TTC549 (cell line): ENCODE measurements around the gene DDX46.
"Not testable (repeated sequence)": the region's sequence is repeated elsewhere in the genome, so short reads cannot be mapped to it uniquely, and the experiment has no call there.

Source experiments
- FAIRE-seq: peaks from 2 replicates; lab custom pipeline; 2012; peaks lifted over from hg19 to GRCh38; lab: Jason Lieb, UNC

DDX46 gene

DNA sequence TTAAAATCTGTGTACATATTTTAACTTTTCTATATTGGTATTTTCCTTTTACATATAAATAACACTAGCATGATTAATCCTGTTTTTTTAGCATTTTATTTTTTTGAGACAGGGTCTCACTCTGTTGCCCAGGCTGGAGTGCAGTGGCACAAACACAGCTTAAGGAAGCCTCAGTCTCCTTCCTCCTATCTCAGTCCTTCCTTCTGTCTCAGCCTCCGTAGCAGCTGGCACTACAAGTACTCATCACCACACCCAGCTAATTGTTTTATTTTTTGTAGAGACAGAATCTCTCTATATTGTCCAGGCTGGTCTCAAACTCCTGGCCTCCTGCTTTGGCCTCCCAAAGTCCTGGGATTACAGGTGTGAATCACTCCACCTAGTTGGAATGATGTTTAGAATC is 85.7 kb downstream of the DDX46 start:
- FAIRE-seq = no peak

DNA sequence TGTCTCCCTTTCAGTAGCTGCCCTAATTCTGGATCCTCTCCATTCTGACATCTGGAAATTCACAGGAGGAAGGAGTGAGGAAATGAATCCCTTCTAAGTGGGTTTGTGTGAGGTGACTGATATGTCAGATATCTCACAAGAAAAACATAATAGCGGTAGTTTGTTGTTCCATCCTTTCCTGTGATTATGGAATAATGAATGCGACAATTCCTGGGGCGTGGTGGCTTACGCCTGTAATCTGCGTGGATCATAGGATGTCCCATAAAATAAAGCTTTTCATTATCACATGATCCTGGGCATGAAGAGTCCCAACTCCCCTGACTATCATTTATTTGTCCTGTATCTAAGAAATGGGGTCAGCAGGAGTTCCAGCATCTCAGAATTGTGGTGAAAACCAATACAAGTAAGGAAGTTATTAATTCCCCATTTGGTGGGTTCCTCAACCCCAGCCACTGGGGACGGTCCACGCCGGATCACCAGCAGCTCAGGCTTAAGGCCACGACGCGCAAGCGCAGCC is 86.8 kb downstream of the DDX46 start:
- no peak for FAIRE-seq

DNA sequence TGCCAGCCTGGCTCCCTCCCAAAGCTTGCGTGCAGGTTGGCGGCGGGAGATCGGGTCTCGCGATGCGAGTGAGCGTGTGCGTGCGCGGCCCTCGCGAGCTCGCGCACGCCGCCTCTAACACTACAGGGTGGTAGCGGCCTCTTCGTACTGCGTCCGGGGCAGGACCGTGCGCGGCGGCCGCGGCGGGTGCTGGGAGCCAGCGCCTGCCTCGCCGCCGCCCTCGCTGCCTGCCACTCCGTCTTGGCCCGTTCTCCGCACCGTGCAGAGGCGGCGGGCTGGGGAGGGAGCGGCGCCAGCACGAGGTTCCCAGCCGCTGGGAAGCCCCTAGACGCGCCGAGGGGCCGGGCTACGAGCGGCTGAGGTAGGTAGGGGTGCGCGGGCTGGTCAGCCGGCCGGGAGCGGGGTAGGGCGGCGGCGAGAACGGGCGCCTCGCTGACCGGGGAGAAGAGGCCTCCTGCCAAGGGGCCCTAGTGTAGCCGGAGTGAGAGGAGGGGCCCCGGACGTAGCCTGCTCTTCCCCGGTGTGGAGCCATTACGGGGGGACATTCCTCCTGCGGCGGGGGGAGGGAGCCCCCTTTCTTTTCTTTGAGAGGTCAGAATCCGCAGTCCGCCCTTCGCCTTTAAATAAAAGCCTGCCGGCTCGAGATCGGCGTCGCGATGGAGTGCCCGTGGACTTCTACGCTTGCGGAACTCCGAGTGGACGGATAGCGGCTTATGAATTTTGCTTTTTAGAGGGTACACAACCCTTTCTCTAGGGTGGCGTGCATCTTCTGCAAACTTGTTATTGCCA is 87.5 kb downstream of the DDX46 start, which contains the start of gene C5orf24:
Gene C5orf24, plus strand, starts transcription at position 117 of the 789 bp plus-strand sequence. CDS start 8,933 bp downstream, outside the sequence.
- FAIRE-seq = no peak

DNA sequence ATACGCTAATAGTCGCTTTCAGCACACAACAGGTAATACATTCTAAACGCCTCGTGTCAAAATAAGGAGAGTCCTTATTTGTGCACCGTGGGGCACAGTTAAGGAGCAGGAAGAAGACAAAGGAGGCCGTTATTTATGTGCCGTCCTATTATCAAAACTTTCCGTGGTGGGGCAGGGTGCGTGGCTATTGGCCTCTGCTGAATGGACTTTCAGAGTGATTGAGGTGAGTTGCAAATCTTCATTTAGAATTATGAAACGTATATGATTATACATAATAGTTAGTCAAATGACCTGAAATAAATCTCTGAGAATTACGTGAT is 88.0 kb downstream of the DDX46 start:
- FAIRE-seq = no peak

DNA sequence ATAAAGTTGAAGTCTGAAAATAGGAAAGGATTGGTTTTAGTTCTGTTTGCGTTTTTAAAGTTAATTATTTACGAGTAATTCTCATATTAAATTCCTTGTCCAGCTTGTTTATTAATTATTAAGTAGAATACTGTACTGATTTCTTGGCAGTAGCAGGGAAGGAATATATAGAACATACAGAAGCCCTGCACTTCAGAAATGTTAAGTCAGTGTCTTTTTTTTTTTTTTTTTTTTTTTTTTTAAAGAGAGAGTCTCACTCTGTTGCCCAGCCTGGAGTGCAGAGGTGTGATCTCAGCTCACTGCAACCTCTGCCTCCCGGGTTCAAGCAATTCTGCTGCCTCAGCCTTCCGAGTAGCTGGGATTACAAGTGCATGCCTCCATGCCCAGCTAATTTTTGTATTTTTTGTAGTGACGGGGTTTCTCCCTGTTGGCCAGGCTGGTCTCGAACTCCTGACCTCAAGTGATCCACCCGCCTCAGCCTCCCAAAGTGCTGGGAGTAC is 90.9 kb downstream of the DDX46 start:
- FAIRE-seq = not testable (repeated sequence)

DNA sequence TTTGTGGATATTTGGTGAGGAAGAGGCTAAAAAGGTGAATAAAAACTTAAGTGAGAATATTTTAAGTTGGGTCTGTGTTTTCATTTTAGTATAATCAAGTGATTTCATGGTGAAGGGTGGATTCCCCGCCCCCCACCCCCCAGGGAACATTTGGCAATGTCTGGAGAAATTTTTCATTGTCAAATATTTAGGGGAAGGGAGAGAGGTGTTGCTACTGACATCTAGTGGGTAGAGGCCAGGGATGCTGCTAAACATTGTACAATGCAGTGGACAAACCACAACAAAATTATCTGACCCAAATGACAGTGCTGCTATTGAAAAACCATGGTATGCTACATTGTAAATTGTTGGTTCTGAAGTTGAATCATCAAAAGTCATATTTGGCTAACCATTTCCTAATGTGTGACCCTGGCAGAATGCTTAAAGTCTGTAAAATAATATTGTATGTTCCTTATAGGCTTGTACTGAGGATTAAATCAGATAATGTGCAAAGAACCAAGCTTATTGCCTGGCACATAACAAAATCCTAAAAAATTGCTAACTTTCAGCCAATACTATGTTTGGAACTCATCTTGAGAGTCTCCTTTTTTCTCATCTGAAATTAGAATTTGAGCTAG is 92.8 kb downstream of the DDX46 start:
- FAIRE-seq = no peak

DNA sequence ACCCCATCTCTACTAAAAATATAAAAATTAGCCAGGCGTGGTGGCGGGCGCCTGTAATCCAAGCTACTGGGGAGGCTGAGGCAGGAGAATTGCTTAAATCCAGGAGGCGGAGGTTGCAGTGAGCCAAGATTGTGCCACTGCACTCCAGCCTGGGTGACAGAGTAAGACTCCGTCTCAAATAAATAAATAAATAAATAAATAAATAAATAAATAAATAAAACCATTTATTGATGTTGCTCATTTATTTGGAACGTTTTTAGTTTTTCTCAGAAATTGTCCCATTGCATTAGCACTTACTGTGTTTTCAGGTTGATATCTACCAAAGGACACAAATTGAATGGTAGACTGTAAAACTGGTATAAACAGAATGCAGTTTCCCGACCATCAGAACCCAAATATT is 97.9 kb downstream of the DDX46 start:
- not testable (repeated sequence) for FAIRE-seq

DNA sequence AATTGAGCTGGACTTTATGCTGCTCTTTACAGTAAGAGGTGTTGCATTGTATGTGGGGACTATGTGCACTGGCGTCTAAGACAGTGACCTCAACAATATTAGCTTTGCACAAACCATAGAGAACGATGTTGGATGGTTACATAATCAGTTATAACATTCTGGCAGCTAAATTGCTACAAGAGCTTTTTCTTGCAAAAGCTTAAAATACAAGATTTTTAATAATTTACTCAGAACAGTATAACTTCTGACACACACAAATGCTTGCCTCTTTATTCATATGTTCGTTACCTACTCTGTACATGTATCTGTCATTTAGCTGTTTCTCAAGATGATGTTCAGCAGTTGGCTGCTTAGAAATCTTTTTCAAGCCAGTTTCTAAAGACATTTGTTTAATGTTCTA is 98.8 kb downstream of the DDX46 start:
- no peak for FAIRE-seq

DNA sequence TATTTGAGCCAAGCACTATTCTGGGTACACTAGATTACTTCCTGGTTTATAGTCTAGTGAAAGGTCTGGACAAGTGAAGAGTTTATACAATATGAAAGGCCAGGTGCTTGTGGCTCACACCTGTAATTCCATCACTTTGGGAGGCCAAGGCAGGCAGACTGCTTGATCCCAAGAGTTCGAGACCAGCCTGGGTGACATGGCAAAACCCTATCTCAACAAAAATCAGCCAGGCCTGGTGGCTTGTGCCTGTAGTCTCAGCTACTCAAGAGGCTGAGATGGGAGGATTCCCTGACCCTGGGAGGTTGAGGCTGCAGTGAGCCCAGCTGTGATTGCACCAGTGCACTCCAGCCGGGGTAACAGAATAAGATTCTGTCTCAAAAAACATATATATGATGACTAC is 106.1 kb downstream of the DDX46 start:
- no peak for FAIRE-seq

DNA sequence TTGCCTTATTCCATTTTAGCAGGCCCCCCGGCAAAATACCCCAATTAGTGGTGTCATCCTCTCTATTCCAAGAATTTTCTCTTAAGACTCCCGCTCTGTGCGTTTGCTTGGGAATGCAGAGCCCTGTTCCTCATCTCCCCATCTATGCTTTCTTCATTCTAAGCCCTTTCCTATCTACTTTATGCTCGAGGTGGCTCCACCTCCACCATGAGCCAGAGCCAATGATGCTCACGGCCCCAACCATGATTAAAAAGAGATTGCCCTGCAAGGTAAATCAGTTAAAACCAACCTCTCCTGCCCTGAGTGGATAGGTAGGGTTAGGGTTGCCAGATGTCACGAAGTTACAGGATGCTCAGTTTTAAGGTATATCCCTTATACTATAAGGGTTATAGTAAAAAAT is 114.9 kb downstream of the DDX46 start:
- no peak for FAIRE-seq

DNA sequence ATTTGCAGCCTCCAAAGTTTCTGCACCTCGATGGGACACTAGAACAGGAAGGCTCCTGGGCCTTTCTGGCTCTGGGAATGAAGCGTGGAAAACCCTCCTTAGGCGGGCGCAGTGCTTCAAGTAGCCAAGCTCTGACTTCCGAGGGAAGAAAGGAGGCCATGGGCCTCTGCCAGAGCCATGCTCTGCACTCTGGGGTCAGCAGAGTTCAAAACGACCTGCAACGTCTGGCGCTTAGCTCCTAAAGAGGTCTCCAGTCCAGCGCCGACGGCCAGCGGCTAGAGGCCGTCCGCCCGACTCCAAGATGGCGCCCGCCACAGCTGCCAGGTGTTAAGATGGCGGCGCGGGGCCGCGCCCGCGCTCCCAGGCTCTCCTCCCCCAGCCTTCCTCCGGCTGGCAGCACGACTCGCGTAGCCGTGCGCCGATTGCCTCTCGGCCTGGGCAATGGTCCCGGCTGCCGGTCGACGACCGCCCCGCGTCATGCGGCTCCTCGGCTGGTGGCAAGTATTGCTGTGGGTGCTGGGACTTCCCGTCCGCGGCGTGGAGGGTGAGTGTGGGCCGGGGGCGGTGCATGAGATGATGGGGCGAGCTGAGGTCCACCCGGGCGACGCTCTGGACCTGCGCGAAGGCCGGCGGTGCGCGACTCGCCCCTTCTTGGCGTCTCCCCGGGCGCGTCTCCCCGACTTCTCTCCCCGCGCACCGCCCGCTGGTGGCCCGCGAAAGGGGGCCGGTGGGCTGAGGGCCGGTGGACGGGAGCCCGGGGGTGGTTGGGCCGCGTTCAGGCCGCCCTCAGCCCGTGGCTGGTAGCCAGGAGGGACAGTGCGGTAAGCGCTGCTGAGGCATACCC is 115.6 kb downstream of the DDX46 start, which contains the start of gene TXNDC15:
Gene TXNDC15, plus strand, starts transcription at position 385 of the 844 bp plus-strand sequence. Its CDS starts 57 bp downstream, at position 442.
- no peak for FAIRE-seq

DNA sequence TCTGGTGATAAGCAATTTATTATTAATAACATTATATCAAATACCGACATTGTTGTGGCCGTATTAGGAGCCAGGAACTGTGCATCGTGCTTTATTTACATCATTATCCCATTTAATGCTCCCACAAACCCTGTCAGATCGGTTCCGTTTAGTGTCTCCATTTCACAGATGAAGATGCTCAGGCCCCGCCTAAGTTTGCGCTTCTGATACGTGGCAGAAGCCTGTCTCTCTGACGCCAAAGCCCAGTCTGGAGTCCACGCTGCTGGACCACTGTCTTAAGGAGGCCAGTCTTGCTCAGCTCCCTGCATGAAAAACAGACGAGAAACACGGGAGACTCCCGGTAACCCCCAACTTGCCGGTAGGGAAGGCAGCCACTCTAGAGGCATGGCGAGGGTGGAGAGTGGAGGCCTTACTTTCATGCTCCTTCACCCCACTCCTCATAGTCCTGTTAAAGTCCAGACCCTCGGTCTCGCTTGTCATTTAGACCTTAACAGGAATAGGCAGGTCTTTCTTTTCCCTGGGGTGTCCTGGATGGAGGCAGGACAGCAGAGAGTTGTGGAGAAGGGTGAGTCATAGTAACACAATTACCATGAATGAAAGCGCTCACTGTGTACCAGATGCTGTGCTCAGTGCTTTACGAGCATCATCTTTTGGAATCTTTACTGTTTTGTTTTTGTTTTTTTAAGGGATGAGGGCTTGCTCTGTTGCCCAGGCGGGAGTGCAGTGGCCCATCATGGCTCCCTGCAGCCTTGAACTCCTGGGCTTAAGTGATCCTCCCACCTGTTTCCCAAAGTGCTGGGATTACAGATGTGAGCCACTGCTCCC is 116.5 kb downstream of the DDX46 start:
- no peak for FAIRE-seq

DNA sequence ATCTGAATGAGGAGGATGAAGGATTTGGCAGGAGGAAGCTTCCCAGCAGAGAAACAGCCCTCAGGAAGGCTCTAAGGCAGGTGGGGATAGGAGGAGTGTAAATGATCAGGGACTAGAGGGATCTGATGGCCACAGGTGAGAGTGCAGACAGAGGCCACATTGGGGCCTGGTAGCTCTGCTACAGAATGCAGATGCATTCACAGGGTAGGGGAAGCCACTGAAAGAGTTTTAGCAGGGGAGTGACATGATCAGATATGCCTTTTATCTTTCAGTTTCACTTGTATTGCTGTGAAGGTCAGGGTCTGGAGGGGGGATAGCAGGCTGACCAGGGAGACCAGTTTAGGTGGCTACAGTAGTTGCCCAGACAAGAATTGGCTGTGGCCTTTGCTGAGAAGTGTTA is 118.6 kb downstream of the DDX46 start:
- FAIRE-seq = no peak

DNA sequence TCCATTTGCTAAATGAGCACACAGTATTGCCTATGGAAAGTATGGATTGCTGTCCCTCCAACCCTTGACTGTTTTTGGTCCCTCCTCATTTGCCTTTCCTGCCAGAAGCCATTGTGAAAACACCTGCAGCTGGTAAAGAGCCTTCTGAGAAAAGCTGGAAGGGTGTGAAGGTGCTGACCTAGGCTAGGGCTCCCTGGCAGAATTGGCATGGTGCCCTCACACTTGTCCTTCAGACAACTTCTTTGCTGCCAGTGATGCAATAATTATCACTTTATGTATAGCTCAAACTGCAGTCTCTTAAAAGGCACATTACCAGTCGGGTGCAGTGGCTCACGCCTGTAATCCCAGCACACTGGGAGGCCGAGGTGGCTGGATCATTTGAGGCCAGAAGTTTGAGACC is 119.8 kb downstream of the DDX46 start:
- FAIRE-seq = no peak

DNA sequence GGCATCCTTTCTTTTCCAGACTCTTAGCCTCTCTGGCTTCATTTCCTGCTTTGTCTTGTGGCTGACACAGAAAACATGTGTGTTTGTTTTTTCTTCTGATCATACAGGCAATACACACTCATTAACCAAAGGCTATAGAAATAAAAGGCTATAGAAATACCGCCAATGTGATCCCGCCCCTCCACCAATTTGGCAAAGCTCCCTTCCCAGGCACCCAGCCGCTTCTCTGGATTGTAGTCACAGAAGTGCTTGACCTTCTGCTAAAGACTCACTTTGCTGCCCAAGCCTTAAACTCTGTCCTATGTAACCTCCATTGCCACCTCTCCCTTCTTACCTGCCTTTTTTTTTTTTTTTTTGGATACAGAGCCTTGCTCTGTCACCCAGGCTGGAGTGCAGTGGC is 120.9 kb downstream of the DDX46 start:
- no peak for FAIRE-seq
